ENCODE data around the gene ERLIN1.

DNA sequence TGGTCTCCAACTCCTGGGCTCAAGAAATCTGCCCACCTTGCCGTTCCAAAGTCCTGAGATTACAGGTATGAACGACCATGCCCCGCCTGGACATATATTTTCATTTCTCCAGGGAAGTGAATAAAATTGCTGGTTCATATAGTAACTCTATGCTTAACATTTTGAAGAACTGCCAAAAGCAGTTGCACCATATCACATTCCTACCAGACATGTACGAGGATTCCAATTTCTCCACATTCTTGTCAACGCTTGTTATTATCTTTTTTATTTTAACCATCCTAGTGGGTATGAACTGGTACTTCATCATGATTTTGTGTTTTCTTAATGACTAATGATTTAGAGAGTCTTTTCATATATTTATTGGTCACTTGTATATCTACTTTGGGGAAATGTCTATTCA lies 82.2 kb downstream of the ERLIN1 start:
- TF ChIP-seq, protein P1, sequence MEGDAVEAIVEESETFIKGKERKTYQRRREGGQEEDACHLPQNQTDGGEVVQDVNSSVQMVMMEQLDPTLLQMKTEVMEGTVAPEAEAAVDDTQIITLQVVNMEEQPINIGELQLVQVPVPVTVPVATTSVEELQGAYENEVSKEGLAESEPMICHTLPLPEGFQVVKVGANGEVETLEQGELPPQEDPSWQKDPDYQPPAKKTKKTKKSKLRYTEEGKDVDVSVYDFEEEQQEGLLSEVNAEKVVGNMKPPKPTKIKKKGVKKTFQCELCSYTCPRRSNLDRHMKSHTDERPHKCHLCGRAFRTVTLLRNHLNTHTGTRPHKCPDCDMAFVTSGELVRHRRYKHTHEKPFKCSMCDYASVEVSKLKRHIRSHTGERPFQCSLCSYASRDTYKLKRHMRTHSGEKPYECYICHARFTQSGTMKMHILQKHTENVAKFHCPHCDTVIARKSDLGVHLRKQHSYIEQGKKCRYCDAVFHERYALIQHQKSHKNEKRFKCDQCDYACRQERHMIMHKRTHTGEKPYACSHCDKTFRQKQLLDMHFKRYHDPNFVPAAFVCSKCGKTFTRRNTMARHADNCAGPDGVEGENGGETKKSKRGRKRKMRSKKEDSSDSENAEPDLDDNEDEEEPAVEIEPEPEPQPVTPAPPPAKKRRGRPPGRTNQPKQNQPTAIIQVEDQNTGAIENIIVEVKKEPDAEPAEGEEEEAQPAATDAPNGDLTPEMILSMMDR (IDR thresholded peaks at IDR 0.05 in 4 of 5, conservative IDR thresholded peaks at IDR 0.05 in 1 of 5), result no peak
- no peak for TF ChIP-seq POLR2A (IDR thresholded peaks at IDR 0.05)

All from gastrocnemius medialis (tissue), 4 donors.